ENCODE results near the gene HIVEP1.

DNA sequence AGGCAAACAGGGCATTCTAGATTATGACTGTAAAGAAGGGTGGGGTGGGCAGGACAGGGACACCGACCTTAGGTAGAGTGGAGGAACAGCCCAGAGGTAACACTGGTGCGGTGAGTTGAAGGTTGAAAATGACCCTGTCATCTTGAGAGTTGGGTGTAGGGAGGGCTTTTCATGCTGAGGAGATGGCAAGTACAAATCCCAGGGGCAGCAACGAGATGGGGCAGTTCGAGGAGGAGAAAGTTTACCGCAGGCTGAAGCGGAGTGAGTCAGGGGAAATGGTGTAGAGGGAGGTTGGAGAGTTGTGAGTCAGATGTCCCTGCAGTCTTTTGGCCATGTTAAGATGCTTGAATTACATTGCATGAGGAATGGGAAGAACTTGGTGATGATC lies 101.1 kb downstream of the HIVEP1 start:
- TF ChIP-seq, protein P1, sequence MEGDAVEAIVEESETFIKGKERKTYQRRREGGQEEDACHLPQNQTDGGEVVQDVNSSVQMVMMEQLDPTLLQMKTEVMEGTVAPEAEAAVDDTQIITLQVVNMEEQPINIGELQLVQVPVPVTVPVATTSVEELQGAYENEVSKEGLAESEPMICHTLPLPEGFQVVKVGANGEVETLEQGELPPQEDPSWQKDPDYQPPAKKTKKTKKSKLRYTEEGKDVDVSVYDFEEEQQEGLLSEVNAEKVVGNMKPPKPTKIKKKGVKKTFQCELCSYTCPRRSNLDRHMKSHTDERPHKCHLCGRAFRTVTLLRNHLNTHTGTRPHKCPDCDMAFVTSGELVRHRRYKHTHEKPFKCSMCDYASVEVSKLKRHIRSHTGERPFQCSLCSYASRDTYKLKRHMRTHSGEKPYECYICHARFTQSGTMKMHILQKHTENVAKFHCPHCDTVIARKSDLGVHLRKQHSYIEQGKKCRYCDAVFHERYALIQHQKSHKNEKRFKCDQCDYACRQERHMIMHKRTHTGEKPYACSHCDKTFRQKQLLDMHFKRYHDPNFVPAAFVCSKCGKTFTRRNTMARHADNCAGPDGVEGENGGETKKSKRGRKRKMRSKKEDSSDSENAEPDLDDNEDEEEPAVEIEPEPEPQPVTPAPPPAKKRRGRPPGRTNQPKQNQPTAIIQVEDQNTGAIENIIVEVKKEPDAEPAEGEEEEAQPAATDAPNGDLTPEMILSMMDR (IDR thresholded peaks at IDR 0.05): no peak
- no peak for TF ChIP-seq POLR2A (IDR thresholded peaks at IDR 0.05)
